ENCODE data around the gene EBP.
A peak's percentile ranks its signal among the peaks of the same experiment; 100 is the strongest.
"Not testable (repeated sequence)": the region's sequence is repeated elsewhere in the genome, so short reads cannot be mapped to it uniquely, and the experiment has no call there.

The EBP gene

DNA sequence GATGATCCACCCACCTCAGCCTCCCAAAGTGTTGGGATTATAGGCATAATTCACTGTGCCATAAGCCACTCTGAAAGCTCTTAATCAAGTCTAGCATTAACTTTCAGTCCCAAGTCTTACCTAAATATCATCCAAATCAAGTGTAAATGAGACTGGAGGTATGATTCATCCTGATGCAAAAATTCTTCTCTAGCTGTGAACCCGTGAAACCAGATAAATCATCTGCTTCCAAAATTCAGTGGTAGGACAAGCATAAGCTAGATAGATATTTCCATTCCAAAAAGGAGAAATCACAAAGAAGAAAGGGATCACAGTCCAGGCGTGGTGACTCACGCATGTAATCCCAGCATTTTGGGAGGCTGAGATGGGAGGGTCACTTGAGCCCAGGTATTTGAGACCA is 9.1 kb downstream of the EBP start:
- Histone ChIP-seq H3K4me1 (ENCODE audit: control insufficient read depth, insufficient read depth, low read length) (peaks cover 24% of the 10 kb centered on the region), H3K9ac (ENCODE audit: low read length) (peak overlapping the region; percentile 83)

DNA sequence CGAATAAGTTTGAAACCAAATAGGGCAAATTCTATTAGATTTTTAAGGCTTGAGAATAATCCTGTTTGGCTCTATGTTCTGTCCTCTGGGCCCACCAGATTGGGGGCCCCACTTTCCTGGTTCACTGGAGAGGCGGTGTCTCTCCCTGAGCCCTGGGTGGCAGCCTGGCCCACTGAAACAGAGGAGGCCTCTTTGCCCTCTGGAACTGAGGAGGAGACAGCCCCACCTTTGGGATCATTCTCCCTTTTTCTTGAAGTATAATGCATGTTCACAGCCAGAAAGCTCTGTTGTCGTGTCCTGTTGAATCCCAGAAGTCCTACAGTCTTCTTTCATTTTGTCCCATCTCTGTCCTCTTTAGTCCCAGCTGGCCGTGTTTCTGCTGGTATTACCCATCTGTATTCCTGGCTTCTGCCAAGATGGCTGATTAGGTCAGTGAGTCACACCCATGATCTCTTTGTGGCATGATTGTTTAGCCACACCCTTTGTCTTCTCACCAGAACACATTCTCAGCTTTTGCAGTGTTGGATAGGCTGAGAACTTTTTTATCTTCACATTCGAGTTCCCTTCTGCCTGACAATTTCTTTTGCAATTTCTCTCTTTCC is 9.9 kb downstream of the EBP start:
- peak; percentile 61 for DNase-seq (ENCODE audit: low read depth)
- H3K9ac ChIP-seq (ENCODE audit: low read length), result peak overlapping the region; percentile 83
- peak overlapping the region; percentile 43 for H3K4me3 ChIP-seq (ENCODE audit: low read length)

More for the DNA sequence above, 9.1 kb downstream of the EBP start:
- no peak for DNase-seq (ENCODE audit: low read depth)
- H3K4me3 ChIP-seq (ENCODE audit: low read length), result no peak overlapping the region
- H3K36me3 ChIP-seq (ENCODE audit: control insufficient read depth, insufficient read depth, low read length, severe bottlenecking), result peaks cover 24% of the 10 kb centered on the region
- no peaks in the 10 kb centered on the region for H3K27me3 ChIP-seq (replicated peaks; ENCODE audit: control insufficient read depth, insufficient read depth, low read length)
- H3K9me3 ChIP-seq (ENCODE audit: control insufficient read depth, low read length), result no peaks in the 10 kb centered on the region

GRCh38 chrX:48532161-48532560 is 10.6 kb downstream of the EBP start:
- DNase-seq (ENCODE audit: low read depth), result no peak
- peaks cover 17% of the 10 kb centered on the region for H3K36me3 ChIP-seq (ENCODE audit: control insufficient read depth, insufficient read depth, low read length, severe bottlenecking)
- H3K9ac ChIP-seq (ENCODE audit: low read length), result peak overlapping the region; percentile 83
- no peaks in the 10 kb centered on the region for H3K27me3 ChIP-seq (replicated peaks; ENCODE audit: control insufficient read depth, insufficient read depth, low read length)
- H3K4me1 ChIP-seq (ENCODE audit: control insufficient read depth, insufficient read depth, low read length), result peaks cover 29% of the 10 kb centered on the region
- H3K4me3 ChIP-seq (ENCODE audit: low read length), result peak overlapping the region; percentile 43
- H3K9me3 ChIP-seq (ENCODE audit: control insufficient read depth, low read length), result no peaks in the 10 kb centered on the region

More for the DNA sequence above, 9.9 kb downstream of the EBP start:
- Histone ChIP-seq H3K27me3 (replicated peaks; ENCODE audit: control insufficient read depth, insufficient read depth, low read length) (no peaks in the 10 kb centered on the region), H3K9me3 (ENCODE audit: control insufficient read depth, low read length) (no peaks in the 10 kb centered on the region), H3K4me1 (ENCODE audit: control insufficient read depth, insufficient read depth, low read length) (peaks cover 25% of the 10 kb centered on the region), H3K36me3 (ENCODE audit: control insufficient read depth, insufficient read depth, low read length, severe bottlenecking) (peaks cover 24% of the 10 kb centered on the region)

GRCh38 chrX:48533165-48533564 is 11.6 kb downstream of the EBP start:
- Histone ChIP-seq H3K4me1 (ENCODE audit: control insufficient read depth, insufficient read depth, low read length) (peaks cover 34% of the 10 kb centered on the region), H3K9ac (ENCODE audit: low read length) (no peak overlapping the region), H3K27me3 (replicated peaks; ENCODE audit: control insufficient read depth, insufficient read depth, low read length) (no peaks in the 10 kb centered on the region), H3K9me3 (ENCODE audit: control insufficient read depth, low read length) (no peaks in the 10 kb centered on the region), H3K36me3 (ENCODE audit: control insufficient read depth, insufficient read depth, low read length, severe bottlenecking) (peaks cover 8% of the 10 kb centered on the region), H3K4me3 (ENCODE audit: low read length) (no peak overlapping the region)
- no peak for DNase-seq (ENCODE audit: low read depth)

DNA sequence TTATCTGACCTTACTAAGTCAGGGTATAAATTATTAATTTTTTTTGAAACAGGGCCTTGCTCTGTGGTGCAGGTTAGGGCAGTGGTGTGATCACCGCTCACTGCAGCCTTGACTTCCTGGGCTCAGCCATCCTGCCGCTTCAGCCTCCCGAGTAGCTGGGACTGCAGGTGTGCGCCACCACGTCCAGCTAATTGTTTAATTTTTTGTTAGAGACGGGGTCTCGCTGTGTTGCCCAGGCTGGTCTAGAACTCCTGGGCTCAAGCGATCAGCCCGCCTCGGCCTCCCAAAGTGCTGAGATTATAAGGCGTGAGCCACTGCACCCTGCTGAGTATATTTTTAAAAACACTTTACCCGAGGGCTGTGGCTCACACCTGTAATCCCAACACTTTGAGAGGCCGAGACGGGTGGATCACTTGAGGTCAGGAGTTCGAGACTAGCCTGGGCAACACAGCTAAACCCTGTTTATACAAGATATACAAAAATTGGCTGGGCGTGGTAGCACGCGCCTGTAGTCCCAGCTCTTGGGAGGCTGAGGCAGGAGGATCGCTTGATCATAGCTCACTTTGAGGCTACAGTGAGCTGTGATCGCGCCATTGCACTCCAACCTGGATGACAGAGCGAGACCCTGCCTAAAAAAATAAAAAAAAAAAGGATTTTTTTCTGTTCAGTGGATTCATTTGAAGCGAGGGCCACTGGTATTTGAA is 17.2 kb downstream of the EBP start:
- no peaks in the 10 kb centered on the region for H3K27me3 ChIP-seq (replicated peaks; ENCODE audit: control insufficient read depth, insufficient read depth, low read length)
- H3K36me3 ChIP-seq (ENCODE audit: control insufficient read depth, insufficient read depth, low read length, severe bottlenecking), result peaks cover 6% of the 10 kb centered on the region
- H3K9me3 ChIP-seq (ENCODE audit: control insufficient read depth, low read length), result no peaks in the 10 kb centered on the region
- H3K4me1 ChIP-seq (ENCODE audit: control insufficient read depth, insufficient read depth, low read length), result peaks cover 16% of the 10 kb centered on the region
- DNase-seq (ENCODE audit: low read depth), result no peak
- H3K9ac ChIP-seq (ENCODE audit: low read length), result no peak overlapping the region
- H3K4me3 ChIP-seq (ENCODE audit: low read length), result peak overlapping the region; percentile 88

- H3K9me3 ChIP-seq (ENCODE audit: control insufficient read depth, low read length), result no peaks in the 10 kb centered on the region
- peaks cover 6% of the 10 kb centered on the region for H3K36me3 ChIP-seq (ENCODE audit: control insufficient read depth, insufficient read depth, low read length, severe bottlenecking)
- H3K9ac ChIP-seq (ENCODE audit: low read length), result peak within 1 kb of the TSS; percentile 87
- H3K27me3 ChIP-seq (replicated peaks; ENCODE audit: control insufficient read depth, insufficient read depth, low read length), result no peaks in the 10 kb centered on the region
- H3K4me1 ChIP-seq (ENCODE audit: control insufficient read depth, insufficient read depth, low read length), result peaks cover 16% of the 10 kb centered on the region
- H3K4me3 ChIP-seq (ENCODE audit: low read length), result peak within 1 kb of the TSS; percentile 88
- DNase-seq (ENCODE audit: low read depth), result peak; percentile 93
Observed at GRCh38 chrX:48539345-48540027, 17.9 kb downstream of the EBP start, which contains the start of gene TBC1D25. Gene TBC1D25, plus strand, starts transcription at chrX:48539714. Its CDS starts 84 bp downstream, at chrX:48539798.

DNA sequence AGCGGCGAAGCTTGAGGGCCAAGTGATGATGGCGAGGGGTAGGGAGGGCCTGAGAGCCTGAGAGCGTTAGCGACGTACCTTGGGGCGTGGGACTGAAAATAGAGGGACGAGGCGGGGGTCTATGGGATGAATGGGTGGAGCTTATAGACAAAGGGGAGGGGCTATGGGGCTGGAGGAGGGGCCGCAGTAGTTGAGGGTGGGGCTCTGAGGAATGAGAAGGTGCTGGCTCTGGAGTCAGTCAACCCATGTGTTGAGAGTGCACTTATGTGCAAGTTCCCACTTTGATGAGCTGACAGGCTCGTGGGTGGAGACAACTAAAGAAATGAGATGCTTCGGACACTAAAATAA is 18.4 kb downstream of the EBP start:
- H3K27me3 ChIP-seq (replicated peaks; ENCODE audit: control insufficient read depth, insufficient read depth, low read length), result no peaks in the 10 kb centered on the region
- H3K4me3 ChIP-seq (ENCODE audit: low read length), result peak overlapping the region; percentile 88
- peaks cover 16% of the 10 kb centered on the region for H3K4me1 ChIP-seq (ENCODE audit: control insufficient read depth, insufficient read depth, low read length)
- peak; percentile 56 for DNase-seq (ENCODE audit: low read depth)
- no peaks in the 10 kb centered on the region for H3K9me3 ChIP-seq (ENCODE audit: control insufficient read depth, low read length)
- peak overlapping the region; percentile 87 for H3K9ac ChIP-seq (ENCODE audit: low read length)
- peaks cover 11% of the 10 kb centered on the region for H3K36me3 ChIP-seq (ENCODE audit: control insufficient read depth, insufficient read depth, low read length, severe bottlenecking)

GRCh38 chrX:48540480-48540879 is 18.9 kb downstream of the EBP start:
- Histone ChIP-seq H3K27me3 (replicated peaks; ENCODE audit: control insufficient read depth, insufficient read depth, low read length) (no peaks in the 10 kb centered on the region), H3K9me3 (ENCODE audit: control insufficient read depth, low read length) (no peaks in the 10 kb centered on the region), H3K9ac (ENCODE audit: low read length) (peak overlapping the region; percentile 87), H3K4me1 (ENCODE audit: control insufficient read depth, insufficient read depth, low read length) (peaks cover 16% of the 10 kb centered on the region), H3K4me3 (ENCODE audit: low read length) (peak overlapping the region; percentile 88), H3K36me3 (ENCODE audit: control insufficient read depth, insufficient read depth, low read length, severe bottlenecking) (peaks cover 14% of the 10 kb centered on the region)
- no peak for DNase-seq (ENCODE audit: low read depth)

- no peak for DNase-seq (ENCODE audit: low read depth)
- H3K9ac ChIP-seq (ENCODE audit: low read length), result no peak overlapping the region
- no peaks in the 10 kb centered on the region for H3K9me3 ChIP-seq (ENCODE audit: control insufficient read depth, low read length)
- H3K4me3 ChIP-seq (ENCODE audit: low read length), result peak overlapping the region; percentile 88
- H3K27me3 ChIP-seq (replicated peaks; ENCODE audit: control insufficient read depth, insufficient read depth, low read length), result no peaks in the 10 kb centered on the region
- H3K4me1 ChIP-seq (ENCODE audit: control insufficient read depth, insufficient read depth, low read length), result peaks cover 16% of the 10 kb centered on the region
- H3K36me3 ChIP-seq (ENCODE audit: control insufficient read depth, insufficient read depth, low read length, severe bottlenecking), result peaks cover 16% of the 10 kb centered on the region
Observed at GRCh38 chrX:48541140-48541814, 19.7 kb downstream of the EBP start.

DNA sequence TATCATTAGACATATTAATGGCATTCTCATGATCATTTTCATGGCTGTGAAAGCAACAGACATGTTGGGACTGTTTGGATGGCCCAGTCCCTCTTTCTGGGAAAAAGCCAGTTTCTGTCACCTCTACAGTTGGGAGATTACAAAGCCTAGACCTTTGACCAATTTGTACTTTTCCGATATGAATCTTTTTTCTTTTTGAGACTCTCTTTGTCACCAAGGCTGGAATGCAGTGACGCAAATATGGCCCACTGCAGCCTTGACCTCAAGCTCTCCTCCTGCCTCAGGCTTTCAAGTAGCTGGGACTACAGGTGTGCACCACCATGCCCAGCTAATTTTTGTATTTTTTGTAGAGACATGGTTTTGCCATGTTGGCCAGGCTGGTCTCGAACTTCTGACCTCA is 27.3 kb downstream of the EBP start:
- Histone ChIP-seq H3K27me3 (replicated peaks; ENCODE audit: control insufficient read depth, insufficient read depth, low read length) (no peaks in the 10 kb centered on the region), H3K9ac (ENCODE audit: low read length) (no peak overlapping the region), H3K4me1 (ENCODE audit: control insufficient read depth, insufficient read depth, low read length) (no peaks in the 10 kb centered on the region), H3K9me3 (ENCODE audit: control insufficient read depth, low read length) (no peaks in the 10 kb centered on the region), H3K36me3 (ENCODE audit: control insufficient read depth, insufficient read depth, low read length, severe bottlenecking) (peaks cover 17% of the 10 kb centered on the region), H3K4me3 (ENCODE audit: low read length) (no peak overlapping the region)
- DNase-seq (ENCODE audit: low read depth), result no peak

GRCh38 chrX:48555731-48556325 is 34.2 kb downstream of the EBP start:
- H3K36me3 ChIP-seq (ENCODE audit: control insufficient read depth, insufficient read depth, low read length, severe bottlenecking), result peaks cover 15% of the 10 kb centered on the region
- not testable (repeated sequence) for H3K4me3 ChIP-seq (ENCODE audit: low read length); H3K9ac ChIP-seq (ENCODE audit: low read length); H3K4me1 ChIP-seq (ENCODE audit: control insufficient read depth, insufficient read depth, low read length); H3K9me3 ChIP-seq (ENCODE audit: control insufficient read depth, low read length); H3K27me3 ChIP-seq (replicated peaks; ENCODE audit: control insufficient read depth, insufficient read depth, low read length); DNase-seq (ENCODE audit: low read depth)

Data from adipocyte (in vitro differentiated cells).